GM23338 (cell line): ENCODE results near the gene INPPL1. TPM values are rescaled to one million over a fixed set of nuclear protein-coding genes. Genes with fewer than 3 reads are reported as not detected.

Experiments
- ATAC-seq: fragments of 200-7000 bp; cut with Tn5 transposase; 3 replicates; pipeline ENCODE4 v1.9.1; 2020
- DNase-seq: peaks from one replicate; pipeline ENCODE4 v3.0.0-alpha.2; 2015; ENCODE audit warnings: low spot score
- H2AFZ ChIP-seq: fragments of 200-600 bp; sonication (generic); 2 replicates; pipeline ENCODE4 v1.8.0; 2016; ENCODE audit warnings: antibody characterized with exemption, mild to moderate bottlenecking, moderate library complexity
- H3F3A ChIP-seq: fragments of 200-600 bp; sonication (generic); replicated peaks from 2 replicates; pipeline ENCODE4 v1.8.0; 2017; ENCODE audit warnings: antibody characterized with exemption, mixed run types, low read depth
- H3K27ac ChIP-seq: fragments of 200-600 bp; sonication (generic); 2 replicates; pipeline ENCODE4 v1.6.1; 2016; ENCODE audit warnings: low read depth
- H3K27me3 ChIP-seq: fragments of 200-600 bp; sonication (generic); 2 replicates; pipeline ENCODE4 v1.8.0; 2016; ENCODE audit warnings: mild to moderate bottlenecking, mixed run types, moderate library complexity; ENCODE audit not compliant: insufficient read depth
- H3K36me3 ChIP-seq: fragments of 200-600 bp; sonication (generic); 2 replicates; pipeline ENCODE4 v1.8.0; 2016; ENCODE audit warnings: mild to moderate bottlenecking; ENCODE audit not compliant: insufficient read depth
- H3K4me1 ChIP-seq: fragments of 200-600 bp; sonication (generic); 2 replicates; pipeline ENCODE4 v1.8.0; 2016; ENCODE audit warnings: mild to moderate bottlenecking, moderate library complexity; ENCODE audit not compliant: insufficient read depth
- H3K4me2 ChIP-seq: fragments of 200-600 bp; sonication (generic); 2 replicates; pipeline ENCODE4 v1.7.1; 2017; ENCODE audit warnings: mixed run types
- H3K4me3 ChIP-seq: fragments of 200-600 bp; sonication (generic); 2 replicates; pipeline ENCODE4 v1.6.1; 2016; ENCODE audit warnings: mixed run types
- H3K79me2 ChIP-seq: fragments of 200-600 bp; sonication (generic); replicated peaks from 2 replicates; pipeline ENCODE4 v1.8.0; 2017; ENCODE audit warnings: mild to moderate bottlenecking; ENCODE audit not compliant: insufficient read depth
- H3K9me2 ChIP-seq: fragments of 200-600 bp; sonication (generic); 2 replicates; pipeline ENCODE4 v1.8.0; 2017; ENCODE audit not compliant: insufficient read depth
- H4K20me1 ChIP-seq: fragments of 200-600 bp; sonication (generic); replicated peaks from 2 replicates; pipeline ENCODE4 v1.8.0; 2017; ENCODE audit warnings: mild to moderate bottlenecking; ENCODE audit not compliant: insufficient read depth
- H3K27ac Mint-ChIP-seq: 2 replicates; pipeline ENCODE4 v1.8.0; 2020; ENCODE audit warnings: inconsistent platforms, mild to moderate bottlenecking, moderate library complexity, mixed read lengths
- H3K27me3 Mint-ChIP-seq: 3 replicates; pipeline ENCODE4 v1.8.0; 2022; ENCODE audit warnings: low read depth, mild to moderate bottlenecking, moderate library complexity, mixed read lengths, inconsistent platforms; ENCODE audit not compliant: insufficient read depth, poor library complexity
- H3K36me3 Mint-ChIP-seq: 3 replicates; pipeline ENCODE4 v1.8.0; 2021; ENCODE audit warnings: low read depth, mild to moderate bottlenecking, inconsistent platforms, moderate library complexity, mixed read lengths
- H3K4me1 Mint-ChIP-seq: 3 replicates; pipeline ENCODE4 v1.8.0; 2020; ENCODE audit warnings: mild to moderate bottlenecking, inconsistent platforms, mixed read lengths
- H3K4me3 Mint-ChIP-seq: 3 replicates; pipeline ENCODE4 v1.8.0; 2021; ENCODE audit warnings: moderate library complexity, mild to moderate bottlenecking, inconsistent platforms, mixed read lengths
- H3K9me3 Mint-ChIP-seq: 3 replicates; pipeline ENCODE4 v1.8.0; 2020; ENCODE audit warnings: moderate library complexity, mild to moderate bottlenecking, inconsistent platforms, mixed read lengths
- EZH2 ChIP-seq: fragments of 200-600 bp; sonication (generic); IDR thresholded peaks from one replicate; pipeline ENCODE4 v1.8.0; 2017; ENCODE audit warnings: antibody characterized with exemption, mild to moderate bottlenecking, low read depth; ENCODE audit not compliant: unreplicated experiment
- POLR2AphosphoS5 ChIP-seq: IDR thresholded peaks from 2 replicates; pipeline ENCODE4 v1.6.1; 2016; ENCODE audit warnings: antibody characterized with exemption, low read depth
- polyA plus RNA-seq: library from polyadenylated mRNA; unstranded; fragments of >200 nt; fragmentation: Nextera tagmentation; extraction: Ambion mirVana; gene quantifications from 2 replicates; pipeline ENCODE4 v1.2.1, GENCODE V29; 2016
- total RNA-seq: library from RNA; depleted of rRNA; stranded (reverse); fragments of >200 nt; shearing (Covaris generic); gene quantifications from 2 replicates; pipeline ENCODE4 v1.2.3, GENCODE V29; 2014
- TF ChIP-seq, protein P1 (sequence below): IDR thresholded peaks from 2 replicates; pipeline ENCODE4 v1.6.1; 2016; ENCODE audit warnings: antibody characterized with exemption
- TF ChIP-seq, protein P2 (sequence below): fragments of 250-450 bp; sonication (Bioruptor Pico); IDR thresholded peaks from 2 replicates; pipeline ENCODE4 v1.5.0; 2020; ENCODE audit warnings: mild to moderate bottlenecking, moderate library complexity

Gene INPPL1
- total and polyA plus RNA-seq, 2 experiments from 2014 or later: 21.5 to 54.7 TPM

GRCh38 chr11:72225411-72225951, 914 bp downstream of the INPPL1 start:
- Mint-ChIP-seq H3K9me3 (no peaks in the 10 kb centered on the region), H3K27ac (peak overlapping the region; percentile 60; the same call in 1 of the 2 replicates), H3K4me3 (peak overlapping the region; percentile 91), H3K27me3 (peaks cover 17% of the 10 kb centered on the region), H3K36me3 (peaks cover 23% of the 10 kb centered on the region), H3K4me1 (peaks cover 27% of the 10 kb centered on the region)
- Histone ChIP-seq H3K27me3 (peaks cover 16% of the 10 kb centered on the region; the same call in 1 of the 2 replicates), H3K4me2 (peak overlapping the region; percentile 100), H3K4me1 (peaks cover 25% of the 10 kb centered on the region), H3K79me2 (peaks cover 20% of the 10 kb centered on the region), H3K36me3 (no peaks in the 10 kb centered on the region; the same call in 1 of the 2 replicates), H3F3A (peaks cover 2% of the 10 kb centered on the region; the same call in 1 of the 2 replicates), H3K9me2 (no peaks in the 10 kb centered on the region), H2AFZ (no peak overlapping the region), H4K20me1 (peaks cover 12% of the 10 kb centered on the region), H3K4me3 (peak overlapping the region; percentile 97), H3K27ac (no peak overlapping the region)
- no peak; the same call in 2 of the 3 replicates for ATAC-seq
- TF ChIP-seq, protein P1, sequence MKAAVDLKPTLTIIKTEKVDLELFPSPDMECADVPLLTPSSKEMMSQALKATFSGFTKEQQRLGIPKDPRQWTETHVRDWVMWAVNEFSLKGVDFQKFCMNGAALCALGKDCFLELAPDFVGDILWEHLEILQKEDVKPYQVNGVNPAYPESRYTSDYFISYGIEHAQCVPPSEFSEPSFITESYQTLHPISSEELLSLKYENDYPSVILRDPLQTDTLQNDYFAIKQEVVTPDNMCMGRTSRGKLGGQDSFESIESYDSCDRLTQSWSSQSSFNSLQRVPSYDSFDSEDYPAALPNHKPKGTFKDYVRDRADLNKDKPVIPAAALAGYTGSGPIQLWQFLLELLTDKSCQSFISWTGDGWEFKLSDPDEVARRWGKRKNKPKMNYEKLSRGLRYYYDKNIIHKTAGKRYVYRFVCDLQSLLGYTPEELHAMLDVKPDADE: no peak
- TF ChIP-seq POLR2AphosphoS5: no peak
- peak; percentile 27 for DNase-seq

DNA sequence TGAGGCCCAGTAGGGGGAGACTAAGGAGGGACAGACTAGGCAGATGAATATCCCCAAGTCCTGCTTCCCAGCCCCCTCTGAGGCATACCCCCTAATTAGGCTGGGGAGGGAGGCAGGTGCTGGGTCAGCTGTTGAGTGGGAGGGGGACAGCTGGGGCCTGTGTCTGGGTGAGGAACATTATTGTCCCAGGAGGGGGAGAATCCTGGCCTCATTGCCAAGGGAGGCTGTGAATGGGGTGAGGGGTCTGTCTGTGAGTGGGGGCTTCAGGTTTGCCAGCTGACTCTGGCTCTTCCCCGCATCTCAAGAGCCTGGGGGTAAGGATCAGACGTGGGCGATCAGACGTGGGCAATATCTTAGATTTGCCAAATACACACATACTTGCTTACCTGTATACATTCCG, 2.1 kb downstream of the INPPL1 start:
- no peak for ATAC-seq
- H3K4me3 Mint-ChIP-seq: peak overlapping the region; percentile 91; the same call in 2 of the 3 replicates
- Histone ChIP-seq H3K79me2 (peaks cover 20% of the 10 kb centered on the region), H4K20me1 (peaks cover 12% of the 10 kb centered on the region), H3F3A (peaks cover 2% of the 10 kb centered on the region; the same call in 1 of the 2 replicates), H2AFZ (no peak overlapping the region), H3K27ac (no peak overlapping the region), H3K4me1 (peaks cover 25% of the 10 kb centered on the region), H3K27me3 (peaks cover 15% of the 10 kb centered on the region; the same call in 1 of the 2 replicates), H3K36me3 (no peaks in the 10 kb centered on the region; the same call in 1 of the 2 replicates), H3K4me3 (no peak overlapping the region), H3K9me2 (no peaks in the 10 kb centered on the region), H3K4me2 (no peak overlapping the region)
- H3K27me3 Mint-ChIP-seq: peaks cover 13% of the 10 kb centered on the region
- H3K4me1 Mint-ChIP-seq: peaks cover 27% of the 10 kb centered on the region
- no peaks in the 10 kb centered on the region for H3K9me3 Mint-ChIP-seq
- TF ChIP-seq, protein P2, sequence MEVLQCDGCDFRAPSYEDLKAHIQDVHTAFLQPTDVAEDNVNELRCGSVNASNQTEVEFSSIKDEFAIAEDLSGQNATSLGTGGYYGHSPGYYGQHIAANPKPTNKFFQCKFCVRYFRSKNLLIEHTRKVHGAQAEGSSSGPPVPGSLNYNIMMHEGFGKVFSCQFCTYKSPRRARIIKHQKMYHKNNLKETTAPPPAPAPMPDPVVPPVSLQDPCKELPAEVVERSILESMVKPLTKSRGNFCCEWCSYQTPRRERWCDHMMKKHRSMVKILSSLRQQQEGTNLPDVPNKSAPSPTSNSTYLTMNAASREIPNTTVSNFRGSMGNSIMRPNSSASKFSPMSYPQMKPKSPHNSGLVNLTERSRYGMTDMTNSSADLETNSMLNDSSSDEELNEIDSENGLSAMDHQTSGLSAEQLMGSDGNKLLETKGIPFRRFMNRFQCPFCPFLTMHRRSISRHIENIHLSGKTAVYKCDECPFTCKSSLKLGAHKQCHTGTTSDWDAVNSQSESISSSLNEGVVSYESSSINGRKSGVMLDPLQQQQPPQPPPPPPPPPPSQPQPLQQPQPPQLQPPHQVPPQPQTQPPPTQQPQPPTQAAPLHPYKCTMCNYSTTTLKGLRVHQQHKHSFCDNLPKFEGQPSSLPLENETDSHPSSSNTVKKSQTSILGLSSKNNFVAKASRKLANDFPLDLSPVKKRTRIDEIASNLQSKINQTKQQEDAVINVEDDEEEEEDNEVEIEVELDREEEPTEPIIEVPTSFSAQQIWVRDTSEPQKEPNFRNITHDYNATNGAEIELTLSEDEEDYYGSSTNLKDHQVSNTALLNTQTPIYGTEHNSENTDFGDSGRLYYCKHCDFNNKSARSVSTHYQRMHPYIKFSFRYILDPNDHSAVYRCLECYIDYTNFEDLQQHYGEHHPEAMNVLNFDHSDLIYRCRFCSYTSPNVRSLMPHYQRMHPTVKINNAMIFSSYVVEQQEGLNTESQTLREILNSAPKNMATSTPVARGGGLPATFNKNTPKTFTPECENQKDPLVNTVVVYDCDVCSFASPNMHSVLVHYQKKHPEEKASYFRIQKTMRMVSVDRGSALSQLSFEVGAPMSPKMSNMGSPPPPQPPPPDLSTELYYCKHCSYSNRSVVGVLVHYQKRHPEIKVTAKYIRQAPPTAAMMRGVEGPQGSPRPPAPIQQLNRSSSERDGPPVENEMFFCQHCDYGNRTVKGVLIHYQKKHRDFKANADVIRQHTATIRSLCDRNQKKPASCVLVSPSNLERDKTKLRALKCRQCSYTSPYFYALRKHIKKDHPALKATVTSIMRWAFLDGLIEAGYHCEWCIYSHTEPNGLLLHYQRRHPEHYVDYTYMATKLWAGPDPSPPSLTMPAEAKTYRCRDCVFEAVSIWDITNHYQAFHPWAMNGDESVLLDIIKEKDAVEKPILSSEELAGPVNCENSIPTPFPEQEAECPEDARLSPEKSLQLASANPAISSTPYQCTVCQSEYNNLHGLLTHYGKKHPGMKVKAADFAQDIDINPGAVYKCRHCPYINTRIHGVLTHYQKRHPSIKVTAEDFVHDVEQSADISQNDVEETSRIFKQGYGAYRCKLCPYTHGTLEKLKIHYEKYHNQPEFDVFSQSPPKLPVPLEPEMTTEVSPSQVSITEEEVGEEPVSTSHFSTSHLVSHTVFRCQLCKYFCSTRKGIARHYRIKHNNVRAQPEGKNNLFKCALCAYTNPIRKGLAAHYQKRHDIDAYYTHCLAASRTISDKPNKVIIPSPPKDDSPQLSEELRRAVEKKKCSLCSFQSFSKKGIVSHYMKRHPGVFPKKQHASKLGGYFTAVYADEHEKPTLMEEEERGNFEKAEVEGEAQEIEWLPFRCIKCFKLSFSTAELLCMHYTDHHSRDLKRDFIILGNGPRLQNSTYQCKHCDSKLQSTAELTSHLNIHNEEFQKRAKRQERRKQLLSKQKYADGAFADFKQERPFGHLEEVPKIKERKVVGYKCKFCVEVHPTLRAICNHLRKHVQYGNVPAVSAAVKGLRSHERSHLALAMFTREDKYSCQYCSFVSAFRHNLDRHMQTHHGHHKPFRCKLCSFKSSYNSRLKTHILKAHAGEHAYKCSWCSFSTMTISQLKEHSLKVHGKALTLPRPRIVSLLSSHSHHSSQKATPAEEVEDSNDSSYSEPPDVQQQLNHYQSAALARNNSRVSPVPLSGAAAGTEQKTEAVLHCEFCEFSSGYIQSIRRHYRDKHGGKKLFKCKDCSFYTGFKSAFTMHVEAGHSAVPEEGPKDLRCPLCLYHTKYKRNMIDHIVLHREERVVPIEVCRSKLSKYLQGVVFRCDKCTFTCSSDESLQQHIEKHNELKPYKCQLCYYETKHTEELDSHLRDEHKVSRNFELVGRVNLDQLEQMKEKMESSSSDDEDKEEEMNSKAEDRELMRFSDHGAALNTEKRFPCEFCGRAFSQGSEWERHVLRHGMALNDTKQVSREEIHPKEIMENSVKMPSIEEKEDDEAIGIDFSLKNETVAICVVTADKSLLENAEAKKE: no peak
- no peak for TF ChIP-seq EZH2
- DNase-seq: no peak
- peaks cover 32% of the 10 kb centered on the region for H3K36me3 Mint-ChIP-seq
- no peak overlapping the region for H3K27ac Mint-ChIP-seq
